ENCODE measurements around the gene MSL3.
A peak's percentile ranks its signal among the peaks of the same experiment; 100 is the strongest.

The MSL3 gene

DNA sequence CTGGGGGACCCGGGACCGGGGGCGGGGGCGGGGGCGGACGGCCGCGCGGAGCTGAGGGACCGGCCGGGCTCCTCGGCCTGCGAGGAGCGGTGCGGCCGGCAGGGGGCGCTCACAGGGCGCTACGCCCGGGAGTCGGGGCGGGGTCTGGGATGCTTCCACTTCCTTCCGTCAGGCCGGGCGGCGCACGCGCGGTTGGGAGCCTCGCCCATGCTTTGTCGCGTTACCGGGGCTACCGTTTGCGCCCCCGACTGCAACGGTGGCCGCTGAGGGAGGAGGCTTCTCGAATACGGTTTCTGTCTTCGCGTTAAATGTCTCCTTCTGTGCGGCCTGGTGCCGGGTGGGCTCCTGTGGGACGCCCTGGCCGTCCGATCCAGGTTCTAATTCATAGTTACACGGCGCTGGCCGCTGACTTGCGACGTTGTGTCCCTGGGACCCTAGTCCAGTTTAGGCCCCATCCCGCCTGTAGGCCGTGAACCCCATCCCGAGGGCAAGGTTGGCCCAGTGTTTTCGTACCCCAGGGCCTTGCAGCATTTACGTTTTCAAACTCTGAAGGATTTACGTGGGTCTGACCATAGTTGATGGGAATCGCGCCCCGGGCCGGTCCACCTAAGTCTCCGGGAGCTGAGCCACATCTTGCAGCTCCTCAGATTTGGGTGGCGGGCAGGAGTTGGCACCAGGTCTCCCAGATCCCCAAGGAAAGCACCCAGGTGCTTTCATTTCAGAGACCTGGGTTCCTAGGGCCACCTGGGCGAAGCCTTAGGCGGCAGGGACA lies 549 bp downstream of the MSL3 start (continued):
- TF ChIP-seq, protein P1, sequence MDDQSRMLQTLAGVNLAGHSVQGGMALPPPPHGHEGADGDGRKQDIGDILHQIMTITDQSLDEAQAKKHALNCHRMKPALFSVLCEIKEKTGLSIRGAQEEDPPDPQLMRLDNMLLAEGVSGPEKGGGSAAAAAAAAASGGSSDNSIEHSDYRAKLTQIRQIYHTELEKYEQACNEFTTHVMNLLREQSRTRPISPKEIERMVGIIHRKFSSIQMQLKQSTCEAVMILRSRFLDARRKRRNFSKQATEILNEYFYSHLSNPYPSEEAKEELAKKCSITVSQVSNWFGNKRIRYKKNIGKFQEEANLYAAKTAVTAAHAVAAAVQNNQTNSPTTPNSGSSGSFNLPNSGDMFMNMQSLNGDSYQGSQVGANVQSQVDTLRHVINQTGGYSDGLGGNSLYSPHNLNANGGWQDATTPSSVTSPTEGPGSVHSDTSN (CRISPR knock-in tag; IDR thresholded peaks at IDR 0.05) = peak; percentile 43; the same call in 1 of the 2 replicates
- TF ChIP-seq ZEB2 (tag by site-specific recombination; IDR thresholded peaks at IDR 0.05) (peak; percentile 61), KLF1 (tag by site-specific recombination; IDR thresholded peaks at IDR 0.05) (0 out of 2 replicates have a peak, but pooled peaks have one; percentile 16), ZNF335 (tag by site-specific recombination; conservative IDR thresholded peaks at IDR 0.05) (peak; percentile 66), KLF8 (tag by site-specific recombination; IDR thresholded peaks at IDR 0.05) (peak; percentile 20; the same call in 1 of the 2 replicates), RBAK (tag by site-specific recombination; IDR thresholded peaks at IDR 0.05) (no peak), ZNF707 (tag by site-specific recombination; IDR thresholded peaks at IDR 0.05) (no peak), ZBTB1 (tag by site-specific recombination; IDR thresholded peaks at IDR 0.05) (no peak), ZNF341 (tag by site-specific recombination; IDR thresholded peaks at IDR 0.05; ENCODE audit: low read depth) (0 out of 2 replicates have a peak, but pooled peaks have one; percentile 15), ZNF843 (tag by site-specific recombination; IDR thresholded peaks at IDR 0.05) (no peak), SP2 (tag by site-specific recombination; IDR thresholded peaks at IDR 0.05) (peak; percentile 50), ZNF670 (tag by site-specific recombination; IDR thresholded peaks at IDR 0.05; ENCODE audit: low read depth) (no peak), ZNF791 (tag by site-specific recombination; IDR thresholded peaks at IDR 0.05) (no peak)
- TF ChIP-seq, protein P2, sequence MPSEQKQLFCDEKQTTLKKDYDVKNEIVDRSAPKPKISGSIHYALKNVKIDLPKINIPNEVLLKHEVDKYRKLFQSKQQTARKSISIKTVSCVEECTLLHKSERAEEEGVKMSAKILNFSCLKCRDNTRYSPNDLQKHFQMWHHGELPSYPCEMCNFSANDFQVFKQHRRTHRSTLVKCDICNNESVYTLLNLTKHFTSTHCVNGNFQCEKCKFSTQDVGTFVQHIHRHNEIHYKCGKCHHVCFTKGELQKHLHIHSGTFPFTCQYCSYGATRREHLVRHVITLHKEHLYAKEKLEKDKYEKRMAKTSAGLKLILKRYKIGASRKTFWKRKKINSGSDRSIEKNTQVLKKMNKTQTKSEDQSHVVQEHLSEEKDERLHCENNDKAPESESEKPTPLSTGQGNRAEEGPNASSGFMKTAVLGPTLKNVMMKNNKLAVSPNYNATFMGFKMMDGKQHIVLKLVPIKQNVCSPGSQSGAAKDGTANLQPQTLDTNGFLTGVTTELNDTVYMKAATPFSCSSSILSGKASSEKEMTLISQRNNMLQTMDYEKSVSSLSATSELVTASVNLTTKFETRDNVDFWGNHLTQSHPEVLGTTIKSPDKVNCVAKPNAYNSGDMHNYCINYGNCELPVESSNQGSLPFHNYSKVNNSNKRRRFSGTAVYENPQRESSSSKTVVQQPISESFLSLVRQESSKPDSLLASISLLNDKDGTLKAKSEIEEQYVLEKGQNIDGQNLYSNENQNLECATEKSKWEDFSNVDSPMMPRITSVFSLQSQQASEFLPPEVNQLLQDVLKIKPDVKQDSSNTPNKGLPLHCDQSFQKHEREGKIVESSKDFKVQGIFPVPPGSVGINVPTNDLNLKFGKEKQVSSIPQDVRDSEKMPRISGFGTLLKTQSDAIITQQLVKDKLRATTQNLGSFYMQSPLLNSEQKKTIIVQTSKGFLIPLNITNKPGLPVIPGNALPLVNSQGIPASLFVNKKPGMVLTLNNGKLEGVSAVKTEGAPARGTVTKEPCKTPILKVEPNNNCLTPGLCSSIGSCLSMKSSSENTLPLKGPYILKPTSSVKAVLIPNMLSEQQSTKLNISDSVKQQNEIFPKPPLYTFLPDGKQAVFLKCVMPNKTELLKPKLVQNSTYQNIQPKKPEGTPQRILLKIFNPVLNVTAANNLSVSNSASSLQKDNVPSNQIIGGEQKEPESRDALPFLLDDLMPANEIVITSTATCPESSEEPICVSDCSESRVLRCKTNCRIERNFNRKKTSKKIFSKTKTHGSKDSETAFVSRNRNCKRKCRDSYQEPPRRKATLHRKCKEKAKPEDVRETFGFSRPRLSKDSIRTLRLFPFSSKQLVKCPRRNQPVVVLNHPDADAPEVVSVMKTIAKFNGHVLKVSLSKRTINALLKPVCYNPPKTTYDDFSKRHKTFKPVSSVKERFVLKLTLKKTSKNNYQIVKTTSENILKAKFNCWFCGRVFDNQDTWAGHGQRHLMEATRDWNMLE (tag by site-specific recombination; conservative IDR thresholded peaks at IDR 0.05; ENCODE audit: low read depth) = no peak
- TF ChIP-seq, protein P3, sequence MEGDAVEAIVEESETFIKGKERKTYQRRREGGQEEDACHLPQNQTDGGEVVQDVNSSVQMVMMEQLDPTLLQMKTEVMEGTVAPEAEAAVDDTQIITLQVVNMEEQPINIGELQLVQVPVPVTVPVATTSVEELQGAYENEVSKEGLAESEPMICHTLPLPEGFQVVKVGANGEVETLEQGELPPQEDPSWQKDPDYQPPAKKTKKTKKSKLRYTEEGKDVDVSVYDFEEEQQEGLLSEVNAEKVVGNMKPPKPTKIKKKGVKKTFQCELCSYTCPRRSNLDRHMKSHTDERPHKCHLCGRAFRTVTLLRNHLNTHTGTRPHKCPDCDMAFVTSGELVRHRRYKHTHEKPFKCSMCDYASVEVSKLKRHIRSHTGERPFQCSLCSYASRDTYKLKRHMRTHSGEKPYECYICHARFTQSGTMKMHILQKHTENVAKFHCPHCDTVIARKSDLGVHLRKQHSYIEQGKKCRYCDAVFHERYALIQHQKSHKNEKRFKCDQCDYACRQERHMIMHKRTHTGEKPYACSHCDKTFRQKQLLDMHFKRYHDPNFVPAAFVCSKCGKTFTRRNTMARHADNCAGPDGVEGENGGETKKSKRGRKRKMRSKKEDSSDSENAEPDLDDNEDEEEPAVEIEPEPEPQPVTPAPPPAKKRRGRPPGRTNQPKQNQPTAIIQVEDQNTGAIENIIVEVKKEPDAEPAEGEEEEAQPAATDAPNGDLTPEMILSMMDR (tag by site-specific recombination; IDR thresholded peaks at IDR 0.05) = peak; percentile 53
- TF ChIP-seq, protein P4, sequence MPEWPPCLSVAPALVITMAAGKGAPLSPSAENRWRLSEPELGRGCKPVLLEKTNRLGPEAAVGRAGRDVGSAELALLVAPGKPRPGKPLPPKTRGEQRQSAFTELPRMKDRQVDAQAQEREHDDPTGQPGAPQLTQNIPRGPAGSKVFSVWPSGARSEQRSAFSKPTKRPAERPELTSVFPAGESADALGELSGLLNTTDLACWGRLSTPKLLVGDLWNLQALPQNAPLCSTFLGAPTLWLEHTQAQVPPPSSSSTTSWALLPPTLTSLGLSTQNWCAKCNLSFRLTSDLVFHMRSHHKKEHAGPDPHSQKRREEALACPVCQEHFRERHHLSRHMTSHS (tag by site-specific recombination; IDR thresholded peaks at IDR 0.05) = no peak
- TF ChIP-seq, protein P5, sequence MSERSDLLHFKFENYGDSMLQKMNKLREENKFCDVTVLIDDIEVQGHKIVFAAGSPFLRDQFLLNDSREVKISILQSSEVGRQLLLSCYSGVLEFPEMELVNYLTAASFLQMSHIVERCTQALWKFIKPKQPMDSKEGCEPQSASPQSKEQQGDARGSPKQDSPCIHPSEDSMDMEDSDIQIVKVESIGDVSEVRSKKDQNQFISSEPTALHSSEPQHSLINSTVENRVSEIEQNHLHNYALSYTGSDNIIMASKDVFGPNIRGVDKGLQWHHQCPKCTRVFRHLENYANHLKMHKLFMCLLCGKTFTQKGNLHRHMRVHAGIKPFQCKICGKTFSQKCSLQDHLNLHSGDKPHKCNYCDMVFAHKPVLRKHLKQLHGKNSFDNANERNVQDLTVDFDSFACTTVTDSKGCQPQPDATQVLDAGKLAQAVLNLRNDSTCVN (tag by site-specific recombination; optimal IDR thresholded peaks at IDR 0.05) = peak; percentile 31
- TF ChIP-seq, protein P6, sequence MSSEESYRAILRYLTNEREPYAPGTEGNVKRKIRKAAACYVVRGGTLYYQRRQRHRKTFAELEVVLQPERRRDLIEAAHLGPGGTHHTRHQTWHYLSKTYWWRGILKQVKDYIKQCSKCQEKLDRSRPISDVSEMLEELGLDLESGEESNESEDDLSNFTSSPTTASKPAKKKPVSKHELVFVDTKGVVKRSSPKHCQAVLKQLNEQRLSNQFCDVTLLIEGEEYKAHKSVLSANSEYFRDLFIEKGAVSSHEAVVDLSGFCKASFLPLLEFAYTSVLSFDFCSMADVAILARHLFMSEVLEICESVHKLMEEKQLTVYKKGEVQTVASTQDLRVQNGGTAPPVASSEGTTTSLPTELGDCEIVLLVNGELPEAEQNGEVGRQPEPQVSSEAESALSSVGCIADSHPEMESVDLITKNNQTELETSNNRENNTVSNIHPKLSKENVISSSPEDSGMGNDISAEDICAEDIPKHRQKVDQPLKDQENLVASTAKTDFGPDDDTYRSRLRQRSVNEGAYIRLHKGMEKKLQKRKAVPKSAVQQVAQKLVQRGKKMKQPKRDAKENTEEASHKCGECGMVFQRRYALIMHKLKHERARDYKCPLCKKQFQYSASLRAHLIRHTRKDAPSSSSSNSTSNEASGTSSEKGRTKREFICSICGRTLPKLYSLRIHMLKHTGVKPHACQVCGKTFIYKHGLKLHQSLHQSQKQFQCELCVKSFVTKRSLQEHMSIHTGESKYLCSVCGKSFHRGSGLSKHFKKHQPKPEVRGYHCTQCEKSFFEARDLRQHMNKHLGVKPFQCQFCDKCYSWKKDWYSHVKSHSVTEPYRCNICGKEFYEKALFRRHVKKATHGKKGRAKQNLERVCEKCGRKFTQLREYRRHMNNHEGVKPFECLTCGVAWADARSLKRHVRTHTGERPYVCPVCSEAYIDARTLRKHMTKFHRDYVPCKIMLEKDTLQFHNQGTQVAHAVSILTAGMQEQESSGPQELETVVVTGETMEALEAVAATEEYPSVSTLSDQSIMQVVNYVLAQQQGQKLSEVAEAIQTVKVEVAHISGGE (tag by site-specific recombination; conservative IDR thresholded peaks at IDR 0.05; ENCODE audit: low read depth) = 0 out of 2 replicates have a peak, but pooled peaks have one; percentile 20
